ENCODE data around the gene ZNF75A. TPM values are rescaled to one million over a fixed set of nuclear protein-coding genes. Genes with fewer than 3 reads are reported as not detected.
"Not testable (repeated sequence)": the region's sequence is repeated elsewhere in the genome, so short reads cannot be mapped to it uniquely, and the experiment has no call there.

ZNF75A gene
- total RNA-seq = 10 to 100 TPM; 34.2 to 35.5 TPM

GRCh38 chr16:3305109-3306068 lies at the start of gene ZNF75A, which contains the start of gene TIGD7:
TSS of gene ZNF75A (plus strand) at chr16:3305497. CDS start at chr16:3308429, 2,932 bp downstream.
TSS of gene TIGD7 (minus strand) at chr16:3305430. CDS start at chr16:3300614, 4,816 bp downstream.
- H3K36me3 Mint-ChIP-seq = peaks cover 86% of the 10 kb centered on the region
- H3K4me3 Mint-ChIP-seq = peak within 1 kb of the TSS; percentile 75
- H3K4me1 Mint-ChIP-seq = peaks cover 7% of the 10 kb centered on the region
- H3K27me3 Mint-ChIP-seq = no peaks in the 10 kb centered on the region
- H3K27ac Mint-ChIP-seq = peak within 1 kb of the TSS; percentile 87
- peak; percentile 88 for DNase-seq
- H3K9me3 Mint-ChIP-seq = peaks cover 44% of the 10 kb centered on the region

- no peak for DNase-seq
- no peak within 1 kb of the TSS for H3K27ac Mint-ChIP-seq
- H3K4me3 Mint-ChIP-seq = no peak within 1 kb of the TSS
- no peaks in the 10 kb centered on the region for H3K4me1 Mint-ChIP-seq
- H3K27me3 Mint-ChIP-seq = peaks cover 6% of the 10 kb centered on the region
- no peaks in the 10 kb centered on the region for H3K36me3 Mint-ChIP-seq
- no peaks in the 10 kb centered on the region for H3K9me3 Mint-ChIP-seq
Observed at GRCh38 chr16:3256146-3256865, 49.0 kb upstream of the ZNF75A start, which contains the start of gene MEFV. TSS of gene MEFV (minus strand) at chr16:3256633. CDS start at chr16:3256587, 46 bp downstream.

DNA sequence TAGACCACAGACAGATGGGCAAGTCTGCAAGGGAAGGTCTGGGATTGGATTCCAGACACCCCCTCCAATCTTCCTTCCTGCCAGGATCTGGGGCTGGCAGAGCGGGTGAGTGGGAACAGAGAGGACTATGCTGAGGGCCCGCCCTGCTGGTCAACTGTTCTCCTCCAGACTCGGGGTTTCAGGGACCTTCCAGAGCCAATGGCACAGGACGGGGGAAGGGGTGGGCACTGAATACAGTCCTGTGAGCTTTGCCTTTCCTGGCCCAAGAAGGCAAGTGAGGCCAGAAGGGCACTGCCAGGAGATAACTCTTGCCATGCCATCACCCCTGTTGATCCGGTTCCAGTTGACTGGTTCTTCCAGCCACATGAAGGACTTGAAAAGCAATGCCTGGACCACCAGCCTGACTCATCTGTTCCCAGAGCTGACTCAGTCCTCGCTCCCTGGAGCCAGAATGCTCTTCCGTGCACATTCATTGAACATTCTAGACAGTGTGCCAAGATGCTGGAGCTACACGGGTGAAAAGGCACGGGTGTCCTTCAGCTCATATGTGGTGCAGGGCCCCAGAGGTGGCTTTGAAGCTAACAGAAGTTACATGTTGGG lies 48.3 kb upstream of the ZNF75A start:
- H3K27ac Mint-ChIP-seq = no peak overlapping the region
- no peak overlapping the region for H3K4me3 Mint-ChIP-seq

DNA sequence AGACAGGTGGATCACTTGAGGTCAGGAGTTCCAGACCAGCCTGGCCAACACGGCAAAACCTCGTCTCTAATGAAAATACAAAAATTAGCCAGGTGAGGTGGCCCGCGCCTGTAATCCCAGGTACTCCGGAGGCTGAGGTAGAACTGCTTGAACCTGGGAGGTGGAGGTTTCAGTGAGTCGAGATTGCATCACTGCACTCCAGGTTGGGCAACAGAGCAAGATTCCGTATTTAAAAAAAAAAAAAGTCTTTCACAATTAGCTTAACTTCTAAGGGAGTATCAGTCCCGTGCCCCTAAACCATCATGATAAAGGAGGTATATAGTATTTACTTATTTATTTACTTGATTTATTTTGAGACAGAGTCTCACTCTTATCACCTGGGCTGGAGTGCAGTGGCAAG lies 45.5 kb upstream of the ZNF75A start:
- H3K27ac Mint-ChIP-seq = no peak overlapping the region

More for the DNA sequence above, 48.3 kb upstream of the ZNF75A start:
- Mint-ChIP-seq H3K36me3 (no peaks in the 10 kb centered on the region), H3K4me1 (no peaks in the 10 kb centered on the region), H3K27me3 (peaks cover 6% of the 10 kb centered on the region), H3K9me3 (no peaks in the 10 kb centered on the region)
- DNase-seq = no peak

GRCh38 chr16:3262517-3262916 lies 42.8 kb upstream of the ZNF75A start:
- DNase-seq = no peak
- H3K27me3 Mint-ChIP-seq = no peaks in the 10 kb centered on the region

More for the DNA sequence above, 45.5 kb upstream of the ZNF75A start:
- peaks cover 4% of the 10 kb centered on the region for H3K36me3 Mint-ChIP-seq
- no peak for DNase-seq
- peaks cover 3% of the 10 kb centered on the region for H3K27me3 Mint-ChIP-seq
- peaks cover 2% of the 10 kb centered on the region for H3K9me3 Mint-ChIP-seq
- peaks cover 12% of the 10 kb centered on the region for H3K4me1 Mint-ChIP-seq
- H3K4me3 Mint-ChIP-seq = no peak overlapping the region

DNA sequence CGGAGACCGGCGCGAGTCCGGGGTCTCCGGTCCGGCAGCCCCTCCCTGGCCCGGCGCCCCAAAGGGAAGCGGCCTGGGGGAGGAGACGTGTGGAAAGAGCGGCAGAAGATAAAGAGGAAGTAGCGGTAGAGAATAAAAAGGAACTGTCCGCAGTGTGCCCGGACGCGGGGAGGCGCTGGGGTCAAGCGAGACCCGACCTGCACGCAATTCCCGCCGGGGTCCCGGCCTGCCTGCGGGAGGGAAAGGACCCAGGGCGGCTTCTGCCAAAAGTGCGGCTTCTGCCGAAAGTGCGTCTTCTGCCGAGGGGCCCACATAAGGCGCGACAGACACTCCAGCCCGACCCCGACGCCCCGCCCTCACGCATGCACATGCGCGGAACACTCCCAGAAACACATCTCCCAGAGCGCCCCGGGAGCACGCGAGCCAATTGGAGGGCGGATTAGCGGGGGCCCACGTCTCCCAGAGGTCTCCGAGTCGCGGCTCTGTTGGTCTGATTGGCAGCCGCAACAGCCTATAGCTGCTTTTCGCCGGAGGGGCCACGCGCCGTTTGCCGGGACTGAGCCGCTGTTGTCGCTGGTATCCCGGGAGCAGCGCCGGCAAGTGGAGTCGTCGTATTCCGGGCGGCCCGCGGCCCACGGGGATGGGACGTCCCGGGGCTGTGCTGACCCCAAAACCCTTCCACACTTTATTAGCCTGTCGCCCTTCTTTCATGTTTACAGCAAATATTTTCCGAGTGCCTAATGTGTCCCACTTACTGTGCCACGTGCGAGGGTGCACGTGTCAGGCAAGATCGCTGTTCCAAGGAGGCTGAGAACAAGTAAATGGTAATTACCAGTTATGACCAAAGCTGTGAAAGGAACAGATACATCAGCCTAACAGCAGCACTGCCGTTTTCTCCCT lies 40.9 kb upstream of the ZNF75A start:
- H3K9me3 Mint-ChIP-seq = peaks cover 7% of the 10 kb centered on the region
- no peaks in the 10 kb centered on the region for H3K27me3 Mint-ChIP-seq
- H3K27ac Mint-ChIP-seq = peak overlapping the region; percentile 97
- H3K4me1 Mint-ChIP-seq = peaks cover 30% of the 10 kb centered on the region
- H3K36me3 Mint-ChIP-seq = peaks cover 36% of the 10 kb centered on the region
- H3K4me3 Mint-ChIP-seq = peak overlapping the region; percentile 90
- DNase-seq = peak; percentile 100

More at GRCh38 chr16:3262517-3262916, 42.8 kb upstream of the ZNF75A start:
- peaks cover 23% of the 10 kb centered on the region for H3K36me3 Mint-ChIP-seq
- peaks cover 7% of the 10 kb centered on the region for H3K9me3 Mint-ChIP-seq
- peaks cover 30% of the 10 kb centered on the region for H3K4me1 Mint-ChIP-seq
- H3K27ac Mint-ChIP-seq = peak overlapping the region; percentile 97
- peak overlapping the region; percentile 90 for H3K4me3 Mint-ChIP-seq

- Mint-ChIP-seq H3K4me1 (peaks cover 30% of the 10 kb centered on the region), H3K36me3 (peaks cover 36% of the 10 kb centered on the region), H3K27me3 (no peaks in the 10 kb centered on the region), H3K27ac (peak overlapping the region; percentile 78), H3K9me3 (peaks cover 7% of the 10 kb centered on the region), H3K4me3 (peak overlapping the region; percentile 40)
- peak; percentile 21 for DNase-seq
Observed at GRCh38 chr16:3266873-3267537, 38.3 kb upstream of the ZNF75A start.

GRCh38 chr16:3268294-3268693 lies 37.0 kb upstream of the ZNF75A start:
- Mint-ChIP-seq H3K4me3 (no peak overlapping the region), H3K36me3 (peaks cover 36% of the 10 kb centered on the region), H3K27me3 (no peaks in the 10 kb centered on the region), H3K27ac (no peak overlapping the region), H3K9me3 (peaks cover 4% of the 10 kb centered on the region), H3K4me1 (peaks cover 21% of the 10 kb centered on the region)
- DNase-seq = no peak

- H3K36me3 Mint-ChIP-seq = peaks cover 27% of the 10 kb centered on the region
- H3K4me3 Mint-ChIP-seq, DNase-seq, H3K9me3 Mint-ChIP-seq, H3K27ac Mint-ChIP-seq, H3K27me3 Mint-ChIP-seq: not testable (repeated sequence)
- H3K4me1 Mint-ChIP-seq = peaks cover 13% of the 10 kb centered on the region
Observed at GRCh38 chr16:3270718-3271117, 34.6 kb upstream of the ZNF75A start.

DNA sequence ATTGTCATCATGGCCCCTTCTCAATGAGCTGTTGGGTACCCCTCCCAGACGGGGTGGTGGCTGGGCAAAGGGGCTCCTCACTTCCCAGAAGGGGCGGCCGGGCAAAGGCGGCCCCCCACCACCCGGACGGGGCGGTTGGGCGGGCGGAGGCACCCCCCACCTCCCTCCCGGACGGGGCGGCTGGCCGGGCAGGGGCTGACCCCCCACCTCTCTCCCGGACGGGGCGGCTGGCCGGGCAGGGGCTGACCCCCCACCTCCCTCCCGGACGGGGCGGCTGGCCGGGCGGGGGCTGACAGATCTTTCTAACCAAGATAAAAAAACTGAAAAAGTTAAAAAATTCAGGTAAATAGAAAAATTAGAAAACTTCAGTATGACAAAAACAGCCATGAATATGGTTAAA lies 34.0 kb upstream of the ZNF75A start:
- not testable (repeated sequence) for DNase-seq, H3K27me3 Mint-ChIP-seq, H3K9me3 Mint-ChIP-seq, H3K27ac Mint-ChIP-seq, H3K4me3 Mint-ChIP-seq
- Mint-ChIP-seq H3K36me3 (peaks cover 25% of the 10 kb centered on the region), H3K4me1 (peaks cover 11% of the 10 kb centered on the region)

- H3K27me3 Mint-ChIP-seq = no peaks in the 10 kb centered on the region
- H3K9me3 Mint-ChIP-seq = peaks cover 2% of the 10 kb centered on the region
- H3K27ac Mint-ChIP-seq = no peak overlapping the region
- H3K36me3 Mint-ChIP-seq = peaks cover 3% of the 10 kb centered on the region
- H3K4me3 Mint-ChIP-seq = no peak overlapping the region
- DNase-seq = no peak
- H3K4me1 Mint-ChIP-seq = peaks cover 1% of the 10 kb centered on the region
Observed at GRCh38 chr16:3274490-3274889, 30.8 kb upstream of the ZNF75A start.

DNA sequence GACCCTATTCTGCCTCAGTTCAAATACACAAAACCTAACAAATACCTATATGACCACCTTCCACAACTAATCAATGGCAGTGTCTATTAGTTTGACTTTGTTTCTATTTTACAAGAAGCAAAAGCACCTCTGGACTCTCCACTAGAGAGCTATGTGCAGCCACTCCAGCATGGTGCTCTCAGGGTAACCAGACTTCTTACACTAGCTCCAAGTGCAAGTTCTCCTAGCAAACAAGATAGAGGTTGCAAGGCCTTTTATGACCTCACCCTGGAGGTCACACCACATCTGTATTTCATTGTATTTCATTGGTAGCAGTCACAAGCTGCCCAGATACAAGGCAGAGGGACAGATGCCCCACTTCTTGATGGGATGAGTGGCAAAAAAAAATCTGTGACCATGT lies 30.4 kb upstream of the ZNF75A start:
- H3K36me3 Mint-ChIP-seq = peaks cover 3% of the 10 kb centered on the region
- H3K27me3 Mint-ChIP-seq = no peaks in the 10 kb centered on the region
- no peak for DNase-seq
- no peak overlapping the region for H3K4me3 Mint-ChIP-seq
- peaks cover 2% of the 10 kb centered on the region for H3K9me3 Mint-ChIP-seq
- no peak overlapping the region for H3K27ac Mint-ChIP-seq
- peaks cover 3% of the 10 kb centered on the region for H3K4me1 Mint-ChIP-seq

- peaks cover 3% of the 10 kb centered on the region for H3K36me3 Mint-ChIP-seq
- H3K4me1 Mint-ChIP-seq = peaks cover 6% of the 10 kb centered on the region
- H3K27me3 Mint-ChIP-seq = no peaks in the 10 kb centered on the region
- DNase-seq = no peak
- no peak overlapping the region for H3K27ac Mint-ChIP-seq
- no peak overlapping the region for H3K4me3 Mint-ChIP-seq
- peaks cover 2% of the 10 kb centered on the region for H3K9me3 Mint-ChIP-seq
Observed at GRCh38 chr16:3276679-3277078, 28.6 kb upstream of the ZNF75A start.
